HL-60/S4 treated with phorbol 12-myristate 13-acetate at 8.2 ng/mL for 4 days and 3 days (cell line): Measurements from ENCODE around the gene MYEOV.

Source experiments
- in situ Hi-C: fragments of 300-500 bp; cut with MboI; formaldehyde crosslinking; loops from 2 replicates; pipeline ENCODE4 v1.15.0; 2022; ENCODE audit warnings: low sequenced_read_pairs

The MYEOV gene

DNA sequence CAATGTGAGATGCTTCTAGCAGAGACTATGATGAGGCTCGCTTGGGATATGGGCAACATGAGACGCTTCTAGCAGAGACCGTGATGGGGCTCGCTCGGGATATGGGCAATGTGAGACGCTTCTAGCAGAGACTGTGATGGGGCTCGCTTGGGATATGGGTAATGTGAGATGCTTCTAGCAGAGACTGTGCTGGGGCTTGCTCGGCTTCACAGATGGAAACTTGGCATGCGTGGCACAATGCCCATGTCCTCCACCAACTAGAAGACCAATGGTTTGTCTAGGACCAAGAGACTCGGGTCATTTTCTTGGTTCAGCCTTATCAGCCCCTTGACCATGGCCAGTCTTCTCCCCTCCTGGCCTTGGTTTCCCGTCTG, 7.1 kb downstream of the MYEOV start:
- in situ Hi-C loops: no loop called here

DNA sequence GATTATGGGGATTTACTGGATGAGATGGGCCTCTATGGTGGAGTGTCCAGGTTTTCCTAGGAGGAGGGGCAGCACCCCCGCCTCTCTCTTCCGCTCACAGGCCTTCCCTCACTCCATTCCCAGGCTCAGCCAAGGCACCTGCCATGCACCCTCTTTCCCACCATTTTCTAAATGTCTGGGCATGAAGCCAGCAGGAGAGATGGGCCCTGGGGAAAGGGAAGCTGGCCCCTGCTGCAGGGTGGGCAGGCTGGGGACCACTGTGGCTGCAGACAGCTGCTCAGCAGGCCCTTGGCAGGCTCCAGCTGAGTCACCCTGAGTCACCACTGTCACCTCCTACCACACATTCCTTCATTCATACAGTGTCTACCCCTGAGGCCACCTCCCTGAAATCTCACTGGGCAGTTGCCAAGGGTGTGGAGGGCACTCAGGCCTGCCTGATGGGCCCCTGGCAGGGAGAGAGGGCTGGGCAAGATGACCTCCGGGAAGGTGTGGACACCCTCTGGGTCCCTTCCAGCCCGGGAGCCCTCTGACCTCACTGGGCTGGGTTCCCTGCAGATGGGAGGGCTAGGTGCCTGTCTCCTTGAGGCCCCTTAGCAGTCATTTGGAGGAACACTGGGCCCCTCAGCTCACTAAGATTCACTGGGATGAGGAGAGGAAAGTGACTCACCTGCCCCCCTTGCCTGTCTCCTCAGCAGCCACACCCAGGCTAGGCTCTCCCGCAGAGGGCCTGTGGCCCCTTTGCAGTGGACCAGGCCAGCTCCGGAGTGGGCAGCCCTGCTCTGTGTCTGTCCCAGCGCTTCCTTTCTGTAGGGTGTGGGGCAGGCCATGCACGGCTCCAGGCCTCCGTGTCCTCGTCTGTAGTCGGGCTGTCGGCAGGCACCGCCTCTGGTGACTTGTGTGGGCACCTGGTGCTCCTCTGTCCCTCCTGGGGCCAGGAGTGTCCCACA, 7.8 kb downstream of the MYEOV start:
- in situ Hi-C loops: no loop called here

DNA sequence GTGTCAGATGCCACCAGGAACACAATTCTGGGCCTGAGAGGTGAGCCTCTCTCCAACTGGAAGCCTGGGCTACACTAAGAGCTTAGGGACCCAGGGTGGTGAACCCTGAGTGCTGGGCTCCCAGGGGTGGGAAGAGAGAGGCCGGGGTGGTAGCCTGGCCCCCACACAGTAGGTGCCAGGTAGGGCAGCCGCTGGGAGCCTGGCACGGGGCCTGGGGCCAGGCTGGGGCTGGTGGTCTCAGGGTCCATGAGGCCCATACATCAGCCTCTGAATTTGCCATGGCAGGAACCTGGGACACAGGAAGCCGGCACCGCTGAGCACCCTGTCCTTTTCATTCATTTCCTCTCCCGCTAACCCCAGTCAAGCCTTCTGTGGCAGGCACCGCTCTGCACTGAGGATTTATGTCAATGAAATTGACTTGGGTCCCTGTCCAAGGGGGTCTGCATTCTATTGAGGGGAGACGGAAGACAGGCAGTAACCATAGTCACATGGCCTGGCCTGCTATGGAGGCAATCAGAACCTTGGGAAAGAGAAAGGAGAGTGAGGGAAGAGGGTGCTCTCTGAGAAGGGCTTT, 8.6 kb downstream of the MYEOV start:
- in situ Hi-C loops: no loop called here

DNA sequence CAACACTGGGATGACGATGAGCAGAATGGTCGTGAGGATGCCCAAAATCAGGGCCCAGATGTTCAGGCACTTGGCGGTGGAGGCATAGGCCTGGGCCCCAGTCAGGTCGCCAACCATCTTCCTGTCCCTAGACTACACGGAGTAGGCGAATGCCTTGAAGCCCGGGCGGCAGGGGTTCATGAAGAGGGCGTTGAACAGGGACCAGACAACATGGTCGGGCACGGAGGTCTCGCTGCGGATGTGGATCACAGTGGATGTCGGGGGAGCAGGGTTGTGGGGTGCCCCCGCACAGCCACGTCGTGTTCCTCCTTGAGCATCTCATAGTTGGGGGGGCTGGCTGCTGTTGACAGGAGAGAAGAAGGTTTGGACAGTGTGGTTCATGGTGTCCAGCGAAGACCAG, 9.5 kb downstream of the MYEOV start:
- in situ Hi-C loops: no loop called here

DNA sequence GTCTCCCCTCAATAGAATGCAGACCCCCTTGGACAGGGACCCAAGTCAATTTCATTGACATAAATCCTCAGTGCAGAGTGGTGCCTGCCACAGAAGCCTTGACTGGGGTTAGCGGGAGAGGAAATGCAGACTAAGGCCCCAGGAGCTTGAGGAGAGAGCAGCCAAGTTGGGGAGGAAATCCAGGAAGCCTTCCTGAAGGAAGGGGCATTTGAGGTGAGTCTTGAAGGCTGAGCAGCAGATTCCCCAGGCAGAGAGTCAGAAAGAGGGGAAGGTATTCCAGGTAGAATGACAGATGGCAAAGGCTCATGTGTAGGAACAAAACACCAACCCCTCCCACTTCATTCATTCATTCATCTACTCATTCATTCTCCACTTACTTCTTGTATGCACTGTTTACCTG, 10.3 kb downstream of the MYEOV start:
- in situ Hi-C loops: no loop called here

DNA sequence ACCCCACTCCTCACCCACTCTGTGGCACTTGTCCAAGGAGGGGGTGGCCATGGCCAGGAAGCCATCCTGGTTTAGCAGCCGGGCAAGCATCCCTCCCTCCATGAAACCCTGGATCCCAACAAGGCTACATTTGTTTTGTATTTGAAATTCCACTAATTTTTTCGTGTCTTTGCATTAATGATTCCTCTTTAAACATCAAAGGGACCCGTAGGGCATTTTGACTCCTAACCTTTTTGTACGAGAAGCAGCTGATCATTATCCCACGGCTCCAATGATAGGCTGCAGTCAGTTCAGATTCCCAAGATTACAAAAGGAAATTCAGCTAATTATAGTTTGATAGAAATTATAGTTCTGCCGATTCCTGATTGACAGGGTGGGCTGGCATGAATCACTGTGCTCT, 10.7 kb downstream of the MYEOV start:
- in situ Hi-C loops: no loop called here

DNA sequence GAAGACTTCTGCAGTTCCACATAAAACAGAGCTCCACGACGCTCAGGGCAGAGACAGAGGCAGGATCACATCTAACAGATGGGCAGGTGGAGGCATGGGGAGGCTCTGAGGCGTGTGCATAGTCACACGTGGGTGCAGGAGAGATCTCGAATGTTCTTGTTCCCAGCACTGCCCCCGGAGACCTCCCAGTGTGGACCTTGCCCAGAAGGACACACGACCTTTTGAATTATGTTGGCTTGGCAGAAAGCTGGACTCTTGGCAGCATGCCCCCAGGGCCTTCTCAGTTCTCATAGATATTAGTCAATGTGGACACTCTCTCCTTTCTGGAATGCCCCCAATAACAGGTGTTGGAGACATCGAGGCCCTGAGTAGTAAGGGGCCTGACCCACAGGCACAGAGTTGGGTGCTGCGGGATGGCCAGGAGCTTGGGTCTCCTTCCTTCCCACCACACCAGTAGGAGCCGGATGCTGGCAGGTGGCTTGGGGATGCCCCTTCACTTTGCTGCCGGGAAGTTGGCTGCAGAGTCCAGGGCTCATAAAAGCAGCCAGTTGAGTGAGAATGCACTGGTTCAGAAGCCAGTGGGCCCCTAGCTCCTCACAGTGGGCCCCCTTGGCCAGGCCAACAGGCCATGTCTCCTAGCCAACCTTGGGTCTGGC, 12.1 kb downstream of the MYEOV start:
- in situ Hi-C loops: no loop called here

DNA sequence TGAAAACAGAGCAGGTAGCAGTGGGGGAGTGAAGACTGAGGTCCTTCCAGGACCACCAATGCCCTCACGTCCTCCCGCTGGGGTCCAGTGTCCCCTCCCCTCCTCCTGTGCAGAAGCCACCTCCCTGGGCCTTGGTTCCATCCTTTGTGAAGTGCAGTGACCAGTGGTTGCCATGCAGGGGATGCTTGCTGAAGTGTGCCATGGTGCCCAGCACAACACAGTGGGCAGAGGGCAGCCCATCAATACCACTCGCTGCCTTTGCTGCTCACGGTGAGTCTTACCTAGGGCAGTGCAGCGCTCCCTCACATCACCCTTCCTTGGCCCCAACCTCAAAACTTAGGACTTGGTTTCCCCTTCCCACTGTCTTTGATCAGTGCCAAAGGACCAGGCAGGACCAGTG, 12.9 kb downstream of the MYEOV start:
- in situ Hi-C loops: no loop called here

DNA sequence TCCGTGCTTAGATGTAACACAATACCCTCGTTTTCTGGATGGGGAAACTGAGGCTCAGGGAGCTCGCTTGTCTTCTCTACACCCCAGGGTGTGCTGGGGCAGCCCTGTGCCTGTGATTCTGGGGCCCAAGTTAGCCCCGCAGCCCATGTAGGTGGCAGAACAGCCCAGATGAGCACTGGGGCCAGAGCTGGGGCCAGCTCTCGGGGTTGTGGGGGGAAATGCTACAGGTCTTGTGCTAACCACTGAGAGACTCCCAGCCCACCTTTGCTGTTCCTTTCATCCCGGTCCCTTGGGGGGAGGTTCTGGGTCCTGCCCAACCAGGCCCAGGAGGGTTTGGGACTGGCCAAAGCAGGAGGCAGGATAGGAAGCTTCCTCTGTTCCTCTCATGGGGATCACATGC, 13.5 kb downstream of the MYEOV start:
- in situ Hi-C loops: no loop called here

DNA sequence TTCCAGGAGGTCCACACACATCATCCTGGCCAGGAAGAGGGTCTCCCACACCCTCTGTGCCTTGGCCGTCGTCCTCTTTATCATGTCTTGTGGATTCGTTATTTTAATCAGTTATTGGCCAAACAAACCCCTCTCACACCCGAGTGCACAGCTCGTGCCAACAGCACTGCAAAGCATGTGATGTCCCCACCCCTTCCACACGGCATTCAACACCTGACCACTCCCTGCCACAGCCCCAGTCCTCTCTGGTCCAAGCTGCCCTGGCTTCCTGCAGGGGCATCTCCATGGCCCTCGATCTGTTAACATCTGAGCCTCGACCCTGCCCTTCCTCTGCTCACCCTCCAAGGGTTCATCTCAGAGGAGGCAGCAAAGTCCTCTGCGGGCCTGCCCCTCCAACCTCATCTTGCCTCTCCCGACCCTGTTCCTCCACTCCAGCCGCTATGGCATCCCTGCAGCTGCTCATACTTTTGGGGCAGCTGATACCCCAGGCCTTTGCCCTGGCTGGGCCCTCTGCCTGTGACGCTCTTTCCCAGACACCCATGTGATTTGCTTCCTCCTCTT, 14.0 kb downstream of the MYEOV start:
- in situ Hi-C loops: no loop called here

DNA sequence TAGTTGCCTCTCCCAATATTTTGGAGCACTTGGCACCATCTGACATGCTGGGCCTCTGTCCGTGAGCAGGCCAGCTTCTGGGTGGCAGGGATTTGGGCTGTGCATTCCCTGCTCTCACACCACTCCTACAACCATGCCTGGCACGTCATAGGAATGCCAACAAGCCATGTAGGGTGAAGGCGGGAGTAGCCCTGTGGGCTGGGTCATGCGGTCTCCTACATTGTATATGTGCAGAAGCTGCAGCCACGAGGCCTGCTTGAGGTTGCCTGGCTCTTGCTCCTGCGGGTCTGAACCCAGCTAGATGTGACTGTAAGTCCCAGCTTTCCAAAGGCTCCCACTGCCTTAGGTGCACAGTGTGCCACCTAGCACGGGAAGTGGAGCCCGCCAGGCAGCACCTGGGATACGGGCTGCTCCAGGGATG, 14.5 kb downstream of the MYEOV start:
- in situ Hi-C loops: no loop called here

DNA sequence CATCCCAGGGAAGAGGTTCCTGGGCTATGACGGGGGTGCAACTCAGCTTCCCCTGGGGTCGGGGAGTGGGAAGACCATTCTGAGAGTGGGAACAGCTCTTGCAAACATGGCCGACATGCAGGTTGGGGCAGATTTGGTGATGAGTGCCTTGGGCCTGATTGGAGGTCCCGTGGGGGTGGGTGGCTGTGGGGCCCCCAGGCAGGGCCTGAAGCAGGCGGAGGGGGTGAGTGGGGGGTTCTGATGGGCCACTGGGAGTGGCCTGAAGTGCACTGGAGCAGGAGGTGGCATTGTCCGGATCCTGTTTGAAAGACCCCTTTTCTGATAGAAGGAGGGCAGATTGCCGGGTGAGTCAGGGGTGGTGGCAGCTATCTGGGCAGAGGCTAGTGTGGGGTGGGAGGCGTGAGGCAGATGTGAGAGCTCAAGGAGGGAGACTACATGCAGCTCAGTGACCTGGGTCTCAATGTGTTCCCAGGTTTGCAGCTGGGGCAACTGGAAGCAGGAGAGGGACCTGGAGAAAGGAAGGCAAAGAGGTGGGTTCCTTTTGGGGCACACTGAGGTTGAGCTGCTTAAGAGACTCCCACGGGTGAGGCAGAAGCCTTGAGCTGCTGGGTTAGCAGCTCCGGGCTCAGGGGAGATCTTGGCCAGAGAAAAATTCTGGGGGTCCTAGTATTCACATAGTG, 15.1 kb downstream of the MYEOV start:
- in situ Hi-C loops: no loop called here

DNA sequence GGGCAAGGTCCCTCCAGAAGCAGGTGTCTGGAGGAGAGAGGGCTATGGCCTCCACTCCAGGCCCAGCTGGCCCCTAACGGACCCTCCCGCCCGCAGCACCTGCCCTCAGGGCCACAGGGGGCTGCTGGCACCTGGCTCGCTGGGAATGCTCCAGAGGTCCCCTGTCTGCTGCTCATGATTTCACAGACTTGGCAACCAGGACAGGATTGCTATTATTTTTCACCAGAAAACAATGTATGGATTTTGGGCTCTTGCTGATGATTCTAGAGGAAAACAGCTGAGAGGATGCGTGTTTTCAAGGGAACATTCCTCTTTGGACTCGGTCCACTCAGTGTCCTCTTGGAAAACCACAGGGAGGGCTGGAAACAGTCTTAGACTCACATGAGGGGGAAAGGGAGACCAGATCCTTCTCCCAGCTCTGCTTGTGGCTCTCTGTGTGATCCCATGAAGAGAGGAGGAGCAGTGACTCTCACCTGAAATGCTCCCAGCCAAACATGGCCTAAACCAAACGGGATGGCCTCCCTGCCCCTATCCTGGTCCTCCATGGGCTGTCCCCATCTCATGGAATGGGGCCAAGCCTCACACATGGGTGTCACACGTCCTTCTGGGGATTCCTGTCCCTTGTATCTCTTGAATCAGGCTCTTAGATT, 15.8 kb downstream of the MYEOV start:
- in situ Hi-C loops: no loop called here

DNA sequence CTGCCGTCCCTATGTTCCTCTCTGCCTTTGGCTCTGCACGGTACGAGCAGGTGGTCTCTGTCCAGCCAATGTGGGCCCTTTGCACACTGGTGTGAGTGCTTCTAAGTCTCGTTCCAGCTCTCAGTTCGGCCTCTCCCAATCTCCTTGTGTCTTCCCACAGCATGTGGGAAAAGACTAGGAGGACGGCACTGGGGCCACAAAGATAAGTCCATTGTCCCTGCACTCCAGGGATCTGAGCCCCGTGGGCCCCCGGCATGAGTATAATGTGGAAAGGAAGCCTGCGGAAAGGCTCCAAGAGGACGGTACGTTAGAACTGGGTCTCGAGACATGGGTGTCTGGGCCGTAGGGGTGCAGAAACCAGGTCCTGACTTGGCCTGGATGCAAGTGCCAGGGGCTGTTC, 16.4 kb downstream of the MYEOV start:
- in situ Hi-C loops: no loop called here

DNA sequence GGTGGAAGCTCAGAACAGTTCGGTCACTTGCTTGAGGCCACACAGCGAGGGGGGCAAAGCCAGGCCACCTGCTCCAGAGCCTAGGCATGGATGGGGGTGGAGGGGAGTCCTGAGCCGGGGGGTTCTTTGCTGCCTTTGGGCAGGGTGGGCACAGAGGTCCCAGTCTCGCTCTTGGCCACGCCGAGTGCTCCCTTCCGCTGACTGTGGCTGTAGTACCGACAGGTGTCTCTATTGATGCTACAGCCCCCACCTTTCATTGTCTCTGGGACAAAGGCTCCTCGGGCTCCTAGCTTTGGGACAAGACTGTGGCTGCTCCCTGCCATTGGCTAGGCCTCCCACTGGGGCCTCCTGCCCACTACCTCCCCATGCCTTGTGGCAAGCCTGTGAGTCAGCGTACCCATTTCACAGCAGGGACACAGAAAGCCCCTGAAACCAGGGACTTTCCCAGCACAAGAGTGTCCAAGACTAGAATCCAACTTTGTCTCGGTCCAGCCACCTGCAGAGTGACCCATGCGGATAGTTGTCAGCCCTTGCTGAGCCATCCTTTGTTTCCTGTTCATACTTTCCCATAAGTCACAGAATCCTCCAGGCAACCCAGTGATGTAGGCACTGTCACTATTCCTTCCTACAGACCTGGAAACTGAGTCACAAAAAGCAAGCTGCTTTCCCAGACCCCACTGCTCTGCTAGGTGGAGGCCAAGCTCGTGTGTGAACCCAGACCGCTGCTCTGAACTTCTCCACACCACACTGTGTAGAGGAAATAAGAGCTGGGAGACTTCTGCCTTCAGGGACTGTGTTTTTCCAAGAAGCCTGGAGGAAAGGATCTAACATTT, 17.2 kb downstream of the MYEOV start:
- in situ Hi-C loops: no loop called here

DNA sequence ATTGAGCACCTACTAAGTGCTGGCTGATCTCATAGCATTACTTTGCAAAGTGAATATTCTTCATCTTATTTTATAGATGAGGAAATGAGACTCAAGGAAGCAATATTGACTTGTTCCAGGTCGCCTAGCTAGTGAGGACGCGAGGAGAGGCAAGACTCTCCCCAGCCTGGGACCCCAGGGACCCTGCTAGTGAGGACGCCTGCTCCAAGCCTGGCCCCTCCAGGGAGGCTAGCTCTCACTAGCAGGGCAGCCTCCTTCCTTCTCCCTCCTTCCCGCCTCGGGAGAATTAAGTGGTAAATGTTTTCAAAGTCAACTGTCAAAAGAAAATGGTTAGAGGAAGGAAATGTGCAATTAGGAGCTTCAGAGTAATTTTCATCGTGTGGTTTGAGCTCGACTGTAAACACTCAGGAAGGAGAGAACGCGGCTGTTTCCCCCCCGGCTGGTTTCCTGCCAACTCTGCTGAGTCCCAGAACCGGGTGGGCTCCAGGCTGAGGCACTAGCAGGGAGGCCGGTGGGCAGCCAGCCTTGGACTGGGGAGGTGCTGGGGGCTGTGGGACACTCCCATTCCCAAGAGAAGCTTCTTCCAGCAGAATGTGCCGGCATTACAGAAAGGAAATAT, 17.9 kb downstream of the MYEOV start:
- in situ Hi-C loops: no loop called here

DNA sequence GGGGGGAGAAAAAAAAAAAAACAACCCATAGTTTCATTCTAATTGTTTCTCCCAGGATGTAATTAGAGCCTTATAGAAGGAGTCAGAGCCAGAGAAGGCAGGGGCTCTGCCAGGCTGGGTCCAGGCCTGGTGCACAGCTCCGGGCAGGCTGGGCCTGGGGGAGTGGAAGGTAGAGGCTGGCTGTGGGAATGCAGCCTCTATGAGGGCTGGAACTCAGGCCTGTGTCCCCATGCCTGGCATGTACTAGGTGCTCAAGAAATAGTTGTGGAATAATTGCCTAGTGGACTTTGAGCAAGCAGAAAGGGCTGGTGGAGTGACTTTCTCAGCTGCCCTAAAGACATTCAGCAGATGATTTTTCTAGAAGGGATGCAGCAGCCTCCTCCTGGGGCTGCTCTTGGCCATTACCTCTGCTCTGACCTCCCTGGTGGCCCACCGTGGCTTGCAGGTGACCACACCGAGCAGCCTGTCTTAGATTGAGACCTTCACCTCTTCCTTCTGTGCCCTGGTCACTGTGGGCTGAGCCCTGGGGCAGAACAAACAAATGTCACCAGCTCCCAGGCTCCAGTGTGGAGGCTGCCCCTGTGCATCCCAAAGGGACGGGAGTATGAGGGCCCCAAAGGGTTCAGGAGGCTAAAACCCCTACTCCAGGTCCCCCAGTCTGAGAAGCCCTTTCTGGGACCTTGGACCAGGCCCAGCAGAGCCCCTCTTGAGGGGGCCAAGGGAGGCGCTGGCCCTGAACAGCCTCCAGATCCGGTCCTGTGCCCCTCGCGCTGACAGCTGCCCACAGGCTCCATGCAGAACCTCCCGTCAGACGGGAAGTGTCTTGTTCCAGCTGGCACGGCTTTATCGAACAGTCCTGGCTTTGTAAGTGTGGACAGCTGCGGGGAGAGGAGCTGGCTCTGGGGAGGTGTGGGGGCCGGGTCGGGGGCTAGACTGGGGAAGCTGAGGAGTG, 18.8 kb downstream of the MYEOV start:
- in situ Hi-C loops: no loop called here

DNA sequence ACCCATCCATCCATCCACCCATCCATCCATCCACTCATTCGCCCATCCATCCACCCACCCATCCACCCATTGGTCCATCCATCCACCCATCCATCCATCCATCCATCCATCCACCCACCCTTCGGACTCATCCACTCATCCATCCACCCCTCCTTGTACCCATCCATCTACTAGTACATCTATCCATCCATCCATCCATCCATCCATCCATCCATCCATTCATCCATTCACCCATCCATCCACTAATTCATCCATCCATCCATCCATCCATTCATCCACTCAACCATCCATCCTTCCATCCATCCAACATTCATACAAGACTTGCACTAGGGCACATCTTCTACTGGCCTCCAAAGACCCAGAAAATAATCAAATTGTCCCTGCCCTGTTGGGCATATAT, 20.0 kb downstream of the MYEOV start:
- in situ Hi-C loops: no loop called here
